ENCODE results near the gene GPR39. TPM values are rescaled to one million over a fixed set of nuclear protein-coding genes. Genes with fewer than 3 reads are reported as not detected.

The GPR39 gene
- total RNA-seq, 4 donors from 2014 or later: 9.1 to 38.5 (median 25.9) TPM

DNA sequence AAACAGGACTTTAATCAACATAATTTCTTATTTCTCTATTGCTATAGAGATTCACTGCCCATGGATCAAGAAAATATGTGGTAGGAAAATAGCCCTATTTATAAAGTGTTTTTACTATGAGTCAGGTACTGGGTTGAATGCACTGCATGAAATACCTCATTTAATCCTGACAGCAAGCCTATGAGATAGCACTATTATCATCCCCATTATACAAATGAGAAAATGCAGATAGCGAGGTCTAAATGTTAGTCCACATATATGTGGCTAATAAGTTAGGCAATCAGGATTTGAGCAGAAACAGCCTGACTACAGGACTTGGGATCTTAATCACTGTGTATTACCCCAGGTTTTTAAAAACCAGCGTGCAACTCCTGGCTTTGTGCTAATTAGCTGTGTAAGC, 261.9 kb downstream of the GPR39 start:
- H3K4me3 ChIP-seq: no peak overlapping the region
- H3K27me3 ChIP-seq: no peaks in the 10 kb centered on the region
- H3K4me1 ChIP-seq: no peaks in the 10 kb centered on the region
- no peak overlapping the region for H3K27ac ChIP-seq
- no peak for DNase-seq
- TF ChIP-seq, protein P1, sequence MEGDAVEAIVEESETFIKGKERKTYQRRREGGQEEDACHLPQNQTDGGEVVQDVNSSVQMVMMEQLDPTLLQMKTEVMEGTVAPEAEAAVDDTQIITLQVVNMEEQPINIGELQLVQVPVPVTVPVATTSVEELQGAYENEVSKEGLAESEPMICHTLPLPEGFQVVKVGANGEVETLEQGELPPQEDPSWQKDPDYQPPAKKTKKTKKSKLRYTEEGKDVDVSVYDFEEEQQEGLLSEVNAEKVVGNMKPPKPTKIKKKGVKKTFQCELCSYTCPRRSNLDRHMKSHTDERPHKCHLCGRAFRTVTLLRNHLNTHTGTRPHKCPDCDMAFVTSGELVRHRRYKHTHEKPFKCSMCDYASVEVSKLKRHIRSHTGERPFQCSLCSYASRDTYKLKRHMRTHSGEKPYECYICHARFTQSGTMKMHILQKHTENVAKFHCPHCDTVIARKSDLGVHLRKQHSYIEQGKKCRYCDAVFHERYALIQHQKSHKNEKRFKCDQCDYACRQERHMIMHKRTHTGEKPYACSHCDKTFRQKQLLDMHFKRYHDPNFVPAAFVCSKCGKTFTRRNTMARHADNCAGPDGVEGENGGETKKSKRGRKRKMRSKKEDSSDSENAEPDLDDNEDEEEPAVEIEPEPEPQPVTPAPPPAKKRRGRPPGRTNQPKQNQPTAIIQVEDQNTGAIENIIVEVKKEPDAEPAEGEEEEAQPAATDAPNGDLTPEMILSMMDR (IDR thresholded peaks at IDR 0.05): no peak
- TF ChIP-seq POLR2A (IDR thresholded peaks at IDR 0.05): no peak
- H3K9me3 ChIP-seq: no peaks in the 10 kb centered on the region
- H3K36me3 ChIP-seq: no peaks in the 10 kb centered on the region

DNA sequence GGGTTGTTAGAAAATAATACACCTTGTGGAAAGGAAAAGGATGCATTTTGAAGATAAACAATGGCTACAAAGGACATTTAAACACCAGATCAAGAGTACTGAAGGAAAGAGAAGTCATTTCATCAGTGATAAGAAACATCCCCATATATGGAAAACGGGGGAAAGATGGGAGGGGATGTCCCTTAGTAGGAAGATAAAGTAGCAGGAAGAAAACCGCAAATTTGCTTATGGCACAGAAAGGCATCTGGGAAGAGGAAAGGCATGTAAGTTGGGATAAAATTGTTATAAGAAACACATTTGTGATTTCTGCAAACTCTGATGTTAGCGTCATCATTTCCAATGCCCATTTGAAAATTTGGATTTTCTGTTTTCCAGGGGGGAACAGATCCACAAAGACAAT, 263.9 kb downstream of the GPR39 start:
- Histone ChIP-seq H3K9me3 (no peaks in the 10 kb centered on the region), H3K4me1 (no peaks in the 10 kb centered on the region), H3K4me3 (no peak overlapping the region), H3K27me3 (no peaks in the 10 kb centered on the region), H3K27ac (no peak overlapping the region), H3K36me3 (no peaks in the 10 kb centered on the region)
- TF ChIP-seq POLR2A (IDR thresholded peaks at IDR 0.05): no peak
- TF ChIP-seq, protein P1 (IDR thresholded peaks at IDR 0.05): no peak
- DNase-seq: no peak

DNA sequence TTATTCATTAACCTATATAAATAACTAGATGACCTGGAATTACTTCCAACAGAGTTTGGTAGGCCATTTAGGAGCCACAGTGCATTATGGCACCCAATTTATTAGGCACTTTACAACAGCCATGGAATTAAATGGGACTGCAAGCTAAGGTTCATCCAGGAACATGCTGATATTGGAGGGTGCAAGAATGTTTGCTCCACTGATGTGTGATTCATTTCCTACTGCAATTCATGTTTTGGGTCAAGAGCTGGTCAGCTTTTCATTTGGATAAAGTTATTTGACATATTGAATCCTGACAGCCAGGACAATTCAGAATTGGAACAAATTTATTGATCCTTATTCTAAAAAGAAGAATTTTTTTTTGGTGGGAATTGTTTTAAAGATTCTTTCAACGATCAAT, 265.2 kb downstream of the GPR39 start:
- TF ChIP-seq POLR2A (IDR thresholded peaks at IDR 0.05): no peak
- Histone ChIP-seq H3K27ac (no peak overlapping the region), H3K9me3 (no peaks in the 10 kb centered on the region), H3K4me1 (no peaks in the 10 kb centered on the region), H3K27me3 (no peaks in the 10 kb centered on the region), H3K4me3 (no peak overlapping the region), H3K36me3 (no peaks in the 10 kb centered on the region)
- DNase-seq: no peak

DNA sequence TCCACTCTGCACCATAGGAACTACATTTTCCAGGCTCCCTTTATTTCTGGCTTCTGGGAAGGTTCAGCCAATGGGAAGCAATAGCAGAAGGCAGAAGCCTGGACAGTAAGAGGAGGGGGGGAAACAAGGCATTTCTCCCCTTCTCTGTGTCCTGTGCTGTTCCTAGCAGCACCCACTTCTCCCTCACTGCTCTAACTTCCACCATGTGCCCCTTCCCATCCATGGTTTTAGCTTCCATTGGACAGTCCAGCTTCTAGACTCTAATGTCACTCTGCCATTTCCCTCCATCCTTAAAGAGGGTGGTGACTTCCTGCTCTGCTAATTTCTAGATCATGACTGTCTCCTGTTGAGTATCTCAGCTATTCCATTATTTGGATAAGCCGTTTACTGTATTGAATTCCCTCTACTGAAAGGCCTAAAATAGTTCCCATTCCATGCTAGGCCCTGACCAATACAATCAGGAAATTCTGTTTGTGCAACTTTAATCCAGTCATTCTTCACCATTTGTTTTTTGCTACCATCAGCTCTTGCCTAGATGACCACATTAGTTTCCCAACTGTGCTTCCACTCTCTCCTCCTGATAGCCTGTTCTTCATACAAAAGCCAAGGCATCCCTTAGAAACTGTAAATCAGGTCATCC, 274.2 kb downstream of the GPR39 start:
- Histone ChIP-seq H3K4me1 (no peaks in the 10 kb centered on the region), H3K4me3 (no peak overlapping the region), H3K9me3 (no peaks in the 10 kb centered on the region), H3K27ac (no peak overlapping the region), H3K36me3 (no peaks in the 10 kb centered on the region), H3K27me3 (no peaks in the 10 kb centered on the region)
- no peak for DNase-seq
- TF ChIP-seq POLR2A (IDR thresholded peaks at IDR 0.05): no peak
- TF ChIP-seq, protein P1 (IDR thresholded peaks at IDR 0.05): no peak

DNA sequence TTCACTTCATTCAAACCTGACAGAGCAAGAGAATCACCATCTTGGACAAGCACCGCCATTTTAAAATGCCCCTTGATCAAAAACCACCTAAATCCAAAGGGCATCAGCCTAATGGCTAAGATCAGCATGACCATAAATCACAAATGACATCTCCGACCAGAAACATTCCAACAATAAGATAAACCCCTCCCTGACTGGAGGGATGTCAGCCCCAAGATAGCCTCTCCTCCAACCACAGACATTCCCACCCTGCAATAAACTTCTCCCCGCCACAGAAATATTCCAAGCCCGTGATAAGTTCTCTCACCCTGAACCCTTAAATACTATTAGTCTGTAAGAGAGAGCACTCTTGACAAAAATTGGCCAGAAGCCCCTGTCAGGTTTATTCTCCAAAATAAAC, 275.0 kb downstream of the GPR39 start:
- Histone ChIP-seq H3K9me3 (no peaks in the 10 kb centered on the region), H3K27ac (no peak overlapping the region), H3K27me3 (no peaks in the 10 kb centered on the region), H3K4me3 (no peak overlapping the region), H3K36me3 (no peaks in the 10 kb centered on the region), H3K4me1 (no peaks in the 10 kb centered on the region)
- DNase-seq: no peak
- TF ChIP-seq, protein P1 (IDR thresholded peaks at IDR 0.05): no peak
- no peak for TF ChIP-seq POLR2A (IDR thresholded peaks at IDR 0.05)

DNA sequence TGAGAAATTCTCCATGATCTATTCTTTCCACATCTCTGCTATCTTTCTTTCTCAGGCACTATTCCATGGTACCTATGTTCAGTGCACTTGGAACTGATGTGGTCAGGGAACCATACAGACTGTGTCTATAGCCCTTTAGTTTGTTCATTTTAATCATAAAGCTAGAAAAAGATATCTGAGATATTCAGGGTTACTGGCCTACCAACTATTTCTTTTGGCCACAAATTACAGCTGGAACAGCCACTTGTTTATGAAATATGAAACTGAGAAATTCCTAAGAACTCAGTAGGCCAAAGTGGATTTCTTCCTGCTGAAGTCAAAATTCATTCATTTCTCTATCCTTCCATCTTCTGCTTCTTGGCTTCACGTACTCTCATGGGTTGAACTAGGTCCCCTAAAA, 276.2 kb downstream of the GPR39 start:
- no peak for TF ChIP-seq POLR2A (IDR thresholded peaks at IDR 0.05)
- TF ChIP-seq, protein P1 (IDR thresholded peaks at IDR 0.05): no peak
- no peak for DNase-seq
- Histone ChIP-seq H3K27me3 (no peaks in the 10 kb centered on the region), H3K27ac (no peak overlapping the region), H3K4me1 (no peaks in the 10 kb centered on the region), H3K9me3 (no peaks in the 10 kb centered on the region), H3K4me3 (no peak overlapping the region), H3K36me3 (no peaks in the 10 kb centered on the region)

Small RNA genes within 50 kb of the gene (small RNA-seq; reads per million reads assigned to genes)
- 0 reads per million in 2 donors for gene RNU6-175P

All from Peyer's patch (tissue), 4 donors.